B cell (primary cell): ENCODE measurements around the gene AOC1. TPM values are rescaled to one million over a fixed set of nuclear protein-coding genes. Genes with fewer than 3 reads are reported as not detected.

Experiments
- ATAC-seq: fragments of 200-7000 bp; cut with Tn5 transposase; one replicate; pipeline ENCODE4 v1.10.0; 2021; ENCODE audit warnings: low read depth, mild to moderate bottlenecking, moderate number of reproducible peaks, moderate library complexity
- CTCF ChIA-PET: fragments of 350-600 bp; sonication (Branson Sonifier 250); formaldehyde crosslinking; loops from one replicate; lab custom pipeline; 2021; ENCODE audit warnings: antibody characterized with exemption, inconsistent platforms; lab: Charles Lee
- POLR2A ChIA-PET: fragments of 350-600 bp; sonication (Branson Sonifier 250); formaldehyde crosslinking; loops from one replicate; lab custom pipeline; 2021; ENCODE audit warnings: antibody characterized with exemption; lab: Charles Lee
- DNase-seq: peaks from one replicate; pipeline ENCODE4 v3.0.0; 2013
- H2AFZ ChIP-seq: 2 replicates; pipeline ENCODE4 v1.6.1; 2012; ENCODE audit warnings: mild to moderate bottlenecking, low read depth, low read length; ENCODE audit not compliant: insufficient read depth, poor library complexity, severe bottlenecking
- H3K27ac ChIP-seq, 2 donors: 1 replicate in 1 of 2; 2 replicates in 1 of 2; pipeline ENCODE4 v1.5.1; 2012 to 2013; ENCODE audit warnings: low read length in 2 of 2, mild to moderate bottlenecking in 2 of 2, moderate library complexity in 1 of 2
- H3K27me3 ChIP-seq, 4 experiments: fragments of 200-600 bp in 1 of 4; sonication (generic) in 1 of 4; replicated peaks in 1 of 4; 1 replicate in 2 of 4; 2 replicates in 2 of 4; pipeline versions ENCODE4 v1.6.1 to v1.7.0; 2013 to 2016; ENCODE audit warnings: low read length in 3 of 4, mild to moderate bottlenecking in 2 of 4, mixed read lengths in 1 of 4, moderate library complexity in 1 of 4; ENCODE audit not compliant: insufficient read depth in 4 of 4, control insufficient read depth in 3 of 4; ENCODE audit errors: control extremely low read depth in 1 of 4
- H3K36me3 ChIP-seq, 2 experiments: replicated peaks in 1 of 2; 1 replicate in 1 of 2; 2 replicates in 1 of 2; pipeline versions ENCODE4 v1.6.1 to v1.7.1; 2013; ENCODE audit warnings: low read length in 1 of 2; ENCODE audit not compliant: insufficient read depth in 2 of 2, control insufficient read depth in 1 of 2; ENCODE audit errors: control extremely low read depth in 1 of 2, extremely low read depth in 1 of 2
- H3K4me1 ChIP-seq, 2 donors: fragments of 200-600 bp in 1 of 2; sonication (generic) in 1 of 2; 1 replicate in 1 of 2; 2 replicates in 1 of 2; pipeline versions ENCODE4 v1.5.1 to v1.6.1; 2013 to 2017; ENCODE audit warnings: low read length in 2 of 2; ENCODE audit not compliant: control insufficient read depth in 2 of 2, insufficient read depth in 2 of 2
- H3K4me2 ChIP-seq: replicated peaks from 2 replicates; pipeline ENCODE3; 2012; ENCODE audit warnings: mild to moderate bottlenecking, low read depth, low read length; ENCODE audit not compliant: poor library complexity, severe bottlenecking
- H3K4me3 ChIP-seq, 5 experiments: fragments of 200-600 bp in 1 of 5; sonication (generic) in 1 of 5; 1 replicate in 3 of 5; 2 replicates in 2 of 5; pipeline versions ENCODE4 v1.5.1 to v1.7.0; 2011 to 2016; ENCODE audit warnings: low read length in 4 of 5, mild to moderate bottlenecking in 4 of 5, low read depth in 2 of 5, control low read depth in 1 of 5, moderate library complexity in 1 of 5; ENCODE audit not compliant: insufficient read depth in 1 of 5; ENCODE audit errors: control extremely low read depth in 1 of 5, extremely low read depth in 1 of 5
- H3K79me2 ChIP-seq: fragments of 200-600 bp; sonication (generic); one replicate; pipeline ENCODE4 v1.6.0; 2016; ENCODE audit warnings: low read length; ENCODE audit not compliant: control insufficient read depth, insufficient read depth
- H3K9ac ChIP-seq: fragments of 200-600 bp; sonication (generic); 2 replicates; pipeline ENCODE4 v1.6.1; 2017; ENCODE audit warnings: mild to moderate bottlenecking, low read length, moderate library complexity
- H3K9me3 ChIP-seq, 3 donors: one replicate each; pipeline versions ENCODE4 v1.6.1 to v1.7.1; 2013; ENCODE audit warnings: low read length in 2 of 3; ENCODE audit not compliant: control insufficient read depth in 2 of 3, insufficient read depth in 1 of 3; ENCODE audit errors: control extremely low read depth in 1 of 3
- H4K20me1 ChIP-seq: 2 replicates; pipeline ENCODE4 v1.6.0; 2012; ENCODE audit warnings: mild to moderate bottlenecking, low read length; ENCODE audit not compliant: insufficient read depth, control insufficient read depth, poor library complexity, severe bottlenecking
- H3K27ac Mint-ChIP-seq: one replicate; pipeline ENCODE4 v1.8.0; 2021; ENCODE audit warnings: mixed read lengths
- H3K27me3 Mint-ChIP-seq: one replicate; pipeline ENCODE4 v1.8.0; 2021; ENCODE audit warnings: mixed read lengths
- H3K4me1 Mint-ChIP-seq: one replicate; pipeline ENCODE4 v1.8.0; 2021; ENCODE audit warnings: mixed read lengths
- H3K4me3 Mint-ChIP-seq: one replicate; pipeline ENCODE4 v1.8.0; 2021; ENCODE audit warnings: mixed read lengths
- H3K9me3 Mint-ChIP-seq: one replicate; pipeline ENCODE4 v1.8.0; 2022; ENCODE audit warnings: mixed read lengths; ENCODE audit not compliant: insufficient read depth
- CTCF ChIP-seq: fragments of 200-600 bp; IDR thresholded peaks from one replicate; pipeline ENCODE4 v1.8.0; 2022; ENCODE audit warnings: antibody characterized with exemption, mild to moderate bottlenecking
- EZH2 ChIP-seq: IDR thresholded peaks from 2 replicates; pipeline ENCODE4 v1.6.1; 2012; ENCODE audit warnings: borderline replicate concordance, low read depth, mild to moderate bottlenecking, moderate library complexity, low read length; ENCODE audit not compliant: insufficient read depth, poor library complexity, severe bottlenecking
- WGBS: methylation state at CpG from one replicate; pipeline ENCODE4 v1.1.5; 2013; ENCODE audit warnings: missing lambda C conversion rate; ENCODE audit not compliant: insufficient coverage; 5-methylcytosine and 5-hydroxymethylcytosine counted together
- intact Hi-C: fragments of 100-400 bp; cut with micrococcal nuclease; formaldehyde crosslinking; loops from one replicate; pipeline ENCODE4 v1.10.0; 2022
- polyA plus RNA-seq: library from polyadenylated mRNA; depleted of rRNA; stranded (reverse); fragments of >200 nt; gene quantifications from 2 replicates; pipeline ENCODE4 v1.2.3, GENCODE V29; 2012
- total RNA-seq, 2 donors: library from RNA; stranded (reverse); fragments of 120-200 nt in 1 of 2; gene quantifications; 1 replicate in 1 of 2; 2 replicates in 1 of 2; pipeline versions ENCODE4 v1.2.3 to v1.2.4, GENCODE V29; 2013 to 2022

AOC1 gene
- total and polyA plus RNA-seq, 2 donors (not counting 1 experiment from before 2014, with no cell fraction given), result 0.07 TPM; not detected in 1

GRCh38 chr7:150874401-150875198, 22.3 kb downstream of the AOC1 start:
- intact Hi-C loops, result no loop called here
- WGBS, result 67% methylated on average over 3 of the region's 8 CpGs
- POLR2A ChIA-PET, result no interaction called here

More at GRCh38 chr7:150874401-150875198, 22.3 kb downstream of the AOC1 start:
- Histone ChIP-seq H4K20me1 (no peaks in the 10 kb centered on the region), H3K79me2 (no peaks in the 10 kb centered on the region), H3K4me2 (no peak overlapping the region), H3K9me3 (peaks cover 0 to 9% (median 5%) of the 10 kb centered on the region in 3 donors), H3K27me3 (peaks cover 0 to 3% (median 2%) of the 10 kb centered on the region in 4 experiments), H3K36me3 (no peaks in the 10 kb centered on the region), H3K27ac (no peak overlapping the region), H3K9ac (no peak overlapping the region), H3K4me3 (no peak overlapping the region), H3K4me1 (peaks cover 0 to 18% of the 10 kb centered on the region in 2 donors), H2AFZ (no peak overlapping the region)
- H3K4me3 Mint-ChIP-seq, result no peak overlapping the region
- no peak for DNase-seq
- H3K27ac Mint-ChIP-seq, result no peak overlapping the region
- H3K4me1 Mint-ChIP-seq, result peaks cover 16% of the 10 kb centered on the region
- H3K9me3 Mint-ChIP-seq, result peaks cover 4% of the 10 kb centered on the region
- H3K27me3 Mint-ChIP-seq, result peaks cover 37% of the 10 kb centered on the region
- CTCF ChIA-PET, result interaction anchor here (0.6 to 1.3 kb wide), 3 partner anchors 24 to 441 kb away, joined by 3 to 4 read pairs (median 3); no protein-coding TSS in a partner anchor
- no peak for TF ChIP-seq CTCF
- no peak for TF ChIP-seq EZH2
- ATAC-seq, result no peak
